Sigmoid colon (tissue), 7 donors: ENCODE measurements around the gene SDCCAG8. TPM values are rescaled to one million over a fixed set of nuclear protein-coding genes. Genes with fewer than 3 reads are reported as not detected.

Experiments
- DNase-seq: peaks from one replicate; pipeline ENCODE4 v3.0.0-alpha.2; 2019
- H3K27ac ChIP-seq, 4 donors: fragments of 200-600 bp; sonication (generic); one replicate each; pipeline ENCODE4 v1.5.1; 2016 to 2019; ENCODE audit warnings: mild to moderate bottlenecking in 1 of 4
- H3K27me3 ChIP-seq, 3 donors: fragments of 200-600 bp; sonication (generic); one replicate each; pipeline ENCODE4 v1.5.1; 2019; ENCODE audit warnings: mild to moderate bottlenecking in 1 of 3
- H3K36me3 ChIP-seq, 4 donors: fragments of 200-600 bp; sonication (generic); one replicate each; pipeline ENCODE4 v1.5.1; 2016 to 2019
- H3K4me1 ChIP-seq, 4 donors: fragments of 200-600 bp; sonication (generic); one replicate each; pipeline ENCODE4 v1.5.1; 2017 to 2019
- H3K4me3 ChIP-seq, 4 donors: fragments of 200-600 bp; sonication (generic); one replicate each; pipeline ENCODE4 v1.5.1; 2017 to 2019; ENCODE audit warnings: mild to moderate bottlenecking in 2 of 4, moderate library complexity in 1 of 4
- H3K9me3 ChIP-seq, 4 donors: fragments of 200-600 bp in 3 of 4; sonication (generic) in 3 of 4; one replicate each; pipeline versions ENCODE4 v1.5.1 to v1.6.1; 2013 to 2019
- EP300 ChIP-seq, 4 donors: sonication (generic); formaldehyde crosslinking; IDR thresholded peaks; one replicate each; pipeline ENCODE4 v1.6.1; 2017; ENCODE audit warnings: antibody characterized with exemption in 4 of 4
- POLR2A ChIP-seq, 2 donors: fragments of 450-650 bp; IDR thresholded peaks; one replicate each; pipeline ENCODE4 v1.6.1; 2016; ENCODE audit warnings: antibody characterized with exemption in 2 of 2, mild to moderate bottlenecking in 2 of 2, moderate library complexity in 2 of 2
- POLR2AphosphoS5 ChIP-seq, 4 donors: sonication (generic); formaldehyde crosslinking; IDR thresholded peaks; one replicate each; pipeline ENCODE4 v1.6.1; 2017; ENCODE audit warnings: antibody characterized with exemption in 4 of 4
- WGBS, 2 donors: extraction: QIAGEN DNeasy Blood & Tissue Kit; methylation state at CpG; one replicate each; pipeline ENCODE4 v1.1.7; 2013; 5-methylcytosine and 5-hydroxymethylcytosine counted together
- intact Hi-C: fragments of 100-400 bp; cut with DNase I; formaldehyde crosslinking; loops from one replicate; pipeline ENCODE4 v1.15.1; 2023
- polyA plus RNA-seq, 3 donors: library from polyadenylated mRNA; stranded (reverse); fragments of 200-250 nt; gene quantifications; one replicate each; pipeline ENCODE4 v1.2.3, GENCODE V29; 2013
- total RNA-seq, 4 donors: library from RNA; depleted of rRNA; stranded (reverse); fragments of >200 nt; gene quantifications; one replicate each; pipeline ENCODE4 v1.1.0, GENCODE V29; 2016
- TF ChIP-seq, protein P1 (sequence below), 4 experiments: fragments of 450-650 bp in 3 of 4; fragments of 200-600 bp in 1 of 4; IDR thresholded peaks; one replicate each; pipeline ENCODE4 v1.5.1; 2016 to 2019; ENCODE audit warnings: antibody characterized with exemption in 4 of 4, mild to moderate bottlenecking in 3 of 4, moderate library complexity in 2 of 4
- donor health status: healthy with polysubstance abuse.
- donor health status: Bipolar disorder and iron deficiency.
- donor health status: healthy.

The SDCCAG8 gene
- total and polyA plus RNA-seq, 7 donors: 15.6 to 49.7 (median 30.3) TPM

- TF ChIP-seq POLR2A (IDR thresholded peaks at IDR 0.05) (no peak), POLR2AphosphoS5 (IDR thresholded peaks at IDR 0.05) (no peak), EP300 (IDR thresholded peaks at IDR 0.05) (no peak)
- TF ChIP-seq, protein P1, sequence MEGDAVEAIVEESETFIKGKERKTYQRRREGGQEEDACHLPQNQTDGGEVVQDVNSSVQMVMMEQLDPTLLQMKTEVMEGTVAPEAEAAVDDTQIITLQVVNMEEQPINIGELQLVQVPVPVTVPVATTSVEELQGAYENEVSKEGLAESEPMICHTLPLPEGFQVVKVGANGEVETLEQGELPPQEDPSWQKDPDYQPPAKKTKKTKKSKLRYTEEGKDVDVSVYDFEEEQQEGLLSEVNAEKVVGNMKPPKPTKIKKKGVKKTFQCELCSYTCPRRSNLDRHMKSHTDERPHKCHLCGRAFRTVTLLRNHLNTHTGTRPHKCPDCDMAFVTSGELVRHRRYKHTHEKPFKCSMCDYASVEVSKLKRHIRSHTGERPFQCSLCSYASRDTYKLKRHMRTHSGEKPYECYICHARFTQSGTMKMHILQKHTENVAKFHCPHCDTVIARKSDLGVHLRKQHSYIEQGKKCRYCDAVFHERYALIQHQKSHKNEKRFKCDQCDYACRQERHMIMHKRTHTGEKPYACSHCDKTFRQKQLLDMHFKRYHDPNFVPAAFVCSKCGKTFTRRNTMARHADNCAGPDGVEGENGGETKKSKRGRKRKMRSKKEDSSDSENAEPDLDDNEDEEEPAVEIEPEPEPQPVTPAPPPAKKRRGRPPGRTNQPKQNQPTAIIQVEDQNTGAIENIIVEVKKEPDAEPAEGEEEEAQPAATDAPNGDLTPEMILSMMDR (IDR thresholded peaks at IDR 0.05): no peak
- H3K9me3 ChIP-seq: no peaks in the 10 kb centered on the region
Observed at GRCh38 chr1:243291292-243291691, 35.5 kb downstream of the SDCCAG8 start.

DNA sequence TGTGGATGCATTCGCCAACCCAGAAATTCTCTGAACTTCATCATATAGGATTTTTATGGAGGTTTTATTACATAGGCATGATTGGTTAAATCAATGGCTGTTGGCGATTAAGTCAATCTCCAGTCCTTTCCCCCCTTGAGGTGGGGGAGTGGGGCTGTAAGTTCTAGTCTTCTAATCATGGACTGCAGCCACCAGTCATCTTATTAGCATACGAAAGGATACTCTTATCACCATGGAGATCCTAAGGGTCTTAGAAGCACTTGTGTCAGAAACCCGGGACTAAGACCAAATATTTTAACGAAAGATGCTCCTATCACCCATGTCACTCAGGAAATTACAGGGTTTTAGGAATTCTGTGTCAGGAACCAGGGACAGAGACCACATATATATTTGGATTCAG is 36.3 kb downstream of the SDCCAG8 start:
- Histone ChIP-seq H3K36me3 (peaks cover 0 to 53% (median 4%) of the 10 kb centered on the region in 4 donors), H3K27me3 (no peaks in the 10 kb centered on the region), H3K4me1 (no peaks in the 10 kb centered on the region), H3K4me3 (no peak overlapping the region), H3K9me3 (no peaks in the 10 kb centered on the region), H3K27ac (no peak overlapping the region)
- no peak for DNase-seq
- WGBS, 2 donors: 96 to 97% methylated on average over 5 of the region's 5 CpGs
- intact Hi-C loops: no loop called here
- TF ChIP-seq POLR2AphosphoS5 (IDR thresholded peaks at IDR 0.05) (no peak), EP300 (IDR thresholded peaks at IDR 0.05) (no peak), POLR2A (IDR thresholded peaks at IDR 0.05) (no peak)
- TF ChIP-seq, protein P1 (IDR thresholded peaks at IDR 0.05): no peak

More at GRCh38 chr1:243291292-243291691, 35.5 kb downstream of the SDCCAG8 start:
- intact Hi-C loops: no loop called here
- DNase-seq: no peak
- Histone ChIP-seq H3K36me3 (peaks cover 0 to 56% (median 9%) of the 10 kb centered on the region in 4 donors), H3K4me3 (no peak overlapping the region), H3K4me1 (no peaks in the 10 kb centered on the region), H3K27me3 (no peaks in the 10 kb centered on the region), H3K27ac (no peak overlapping the region)
- WGBS, 2 donors: 67 to 86% methylated on average over 1 of the region's 1 CpG

GRCh38 chr1:243293941-243294722 is 38.3 kb downstream of the SDCCAG8 start:
- DNase-seq: no peak
- 70 to 81% methylated on average over 4 of the region's 4 CpGs for WGBS, 2 donors
- intact Hi-C loops: no loop called here
- Histone ChIP-seq H3K9me3 (no peaks in the 10 kb centered on the region), H3K36me3 (peaks cover 0 to 48% (median 4%) of the 10 kb centered on the region in 4 donors), H3K4me3 (no peak overlapping the region), H3K27ac (no peak overlapping the region), H3K27me3 (no peaks in the 10 kb centered on the region), H3K4me1 (no peaks in the 10 kb centered on the region)
- TF ChIP-seq EP300 (IDR thresholded peaks at IDR 0.05): no peak
- no peak for TF ChIP-seq POLR2AphosphoS5 (IDR thresholded peaks at IDR 0.05)
- no peak for TF ChIP-seq POLR2A (IDR thresholded peaks at IDR 0.05)
- TF ChIP-seq, protein P1 (IDR thresholded peaks at IDR 0.05): no peak

DNA sequence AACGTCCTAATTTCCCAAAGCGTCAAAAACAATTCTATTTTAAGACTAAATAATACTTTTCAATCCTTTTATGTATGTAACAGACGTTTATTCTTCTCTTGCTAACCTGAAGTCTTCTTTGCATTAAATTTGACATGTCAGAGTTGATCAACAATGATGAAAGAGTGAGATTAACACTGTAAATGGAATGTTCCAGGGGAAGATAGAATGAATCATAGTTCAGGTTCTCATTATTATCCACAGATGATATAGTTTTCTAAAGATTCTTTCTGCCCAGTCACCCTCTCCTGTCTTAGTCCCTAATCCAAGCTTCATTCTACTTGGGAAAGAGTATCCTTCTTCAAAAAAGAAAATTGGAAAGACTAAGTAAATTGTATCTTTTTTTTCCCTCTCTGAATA is 38.9 kb downstream of the SDCCAG8 start:
- no peak for DNase-seq
- Histone ChIP-seq H3K4me3 (no peak overlapping the region), H3K36me3 (peaks cover 0 to 42% (median 4%) of the 10 kb centered on the region in 4 donors), H3K9me3 (no peaks in the 10 kb centered on the region), H3K4me1 (no peaks in the 10 kb centered on the region), H3K27ac (no peak overlapping the region), H3K27me3 (no peaks in the 10 kb centered on the region)
- intact Hi-C loops: no loop called here
- 84 to 91% methylated on average over 3 of the region's 3 CpGs for WGBS, 2 donors
- TF ChIP-seq, protein P1 (IDR thresholded peaks at IDR 0.05): no peak
- TF ChIP-seq POLR2AphosphoS5 (IDR thresholded peaks at IDR 0.05) (no peak), EP300 (IDR thresholded peaks at IDR 0.05) (no peak), POLR2A (IDR thresholded peaks at IDR 0.05) (no peak)
